Measurements from ENCODE around the gene KCNK15. TPM values are rescaled to one million over a fixed set of nuclear protein-coding genes. Genes with fewer than 3 reads are reported as not detected.

Gene KCNK15
- total RNA-seq, 1 donor from 2014 or later = 0.09 TPM

DNA sequence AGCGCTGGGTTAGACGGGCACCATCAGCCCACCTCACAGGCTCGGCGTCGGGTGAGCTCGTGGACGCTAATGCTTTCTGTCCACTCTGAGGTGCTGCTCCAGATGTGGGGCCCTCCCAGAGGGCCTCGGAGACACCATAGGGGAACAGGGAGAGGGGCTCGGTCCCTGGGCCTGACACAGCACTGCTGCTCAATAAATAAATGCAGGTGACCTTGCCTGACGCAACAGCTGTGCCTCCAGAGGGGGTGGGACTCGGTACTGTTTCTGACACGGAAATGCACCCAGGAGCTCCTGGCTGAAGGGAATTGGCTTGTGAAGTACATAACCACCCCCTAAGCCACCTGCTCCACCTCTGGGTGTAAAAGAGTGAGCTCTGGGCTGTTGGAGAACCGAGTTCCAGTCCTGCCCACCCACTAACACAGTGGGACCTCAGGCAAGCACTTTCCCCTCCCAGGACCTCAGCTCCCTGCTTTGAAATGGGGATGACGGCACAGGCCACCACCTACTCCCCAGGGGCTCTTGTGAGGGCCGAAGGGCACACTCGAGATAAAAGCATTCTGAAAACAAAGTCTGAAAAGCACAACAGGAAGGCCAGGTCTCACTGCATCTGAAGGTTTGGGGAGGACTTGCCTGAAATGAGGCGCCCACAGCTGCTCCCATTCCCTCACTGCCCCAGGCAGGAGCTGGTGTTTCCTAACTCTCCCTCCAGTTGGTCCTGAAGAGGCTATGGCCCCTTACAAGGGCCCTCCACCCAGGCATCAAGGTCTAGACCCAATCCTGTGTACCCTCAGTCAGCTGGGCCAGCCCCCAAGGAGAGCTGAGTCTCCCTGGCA lies 6.7 kb downstream of the KCNK15 start:
- CTCF ChIA-PET = no interaction called here
- no peaks in the 10 kb centered on the region for H3K9me3 Mint-ChIP-seq
- intact Hi-C loops (cut with micrococcal nuclease) = no loop called here
- H3K36me3 Mint-ChIP-seq (ENCODE audit: low read depth) = no peaks in the 10 kb centered on the region
- peaks cover 18% of the 10 kb centered on the region for H3K27me3 Mint-ChIP-seq
- no peak overlapping the region for H3K27ac Mint-ChIP-seq
- ATAC-seq (ENCODE audit: low read depth) (no peak), DNase-seq (no peak)
- POLR2A ChIA-PET = no interaction called here
- no peak overlapping the region for H3K4me3 Mint-ChIP-seq
- H3K4me1 Mint-ChIP-seq = peaks cover 3% of the 10 kb centered on the region
- TF ChIP-seq CTCF (IDR thresholded peaks at IDR 0.05) = no peak

- Mint-ChIP-seq H3K9me3 (no peaks in the 10 kb centered on the region), H3K4me3 (no peak overlapping the region), H3K36me3 (ENCODE audit: low read depth) (no peaks in the 10 kb centered on the region), H3K4me1 (no peaks in the 10 kb centered on the region), H3K27ac (no peak overlapping the region), H3K27me3 (peaks cover 16% of the 10 kb centered on the region)
- DNase-seq = no peak
- no peak for TF ChIP-seq CTCF (IDR thresholded peaks at IDR 0.05)
- CTCF ChIA-PET = no interaction called here
- no peak for ATAC-seq (ENCODE audit: low read depth)
- intact Hi-C loops (cut with micrococcal nuclease) = no loop called here
- POLR2A ChIA-PET = no interaction called here
Measured at GRCh38 chr20:44754554-44754953, 8.9 kb downstream of the KCNK15 start.

DNA sequence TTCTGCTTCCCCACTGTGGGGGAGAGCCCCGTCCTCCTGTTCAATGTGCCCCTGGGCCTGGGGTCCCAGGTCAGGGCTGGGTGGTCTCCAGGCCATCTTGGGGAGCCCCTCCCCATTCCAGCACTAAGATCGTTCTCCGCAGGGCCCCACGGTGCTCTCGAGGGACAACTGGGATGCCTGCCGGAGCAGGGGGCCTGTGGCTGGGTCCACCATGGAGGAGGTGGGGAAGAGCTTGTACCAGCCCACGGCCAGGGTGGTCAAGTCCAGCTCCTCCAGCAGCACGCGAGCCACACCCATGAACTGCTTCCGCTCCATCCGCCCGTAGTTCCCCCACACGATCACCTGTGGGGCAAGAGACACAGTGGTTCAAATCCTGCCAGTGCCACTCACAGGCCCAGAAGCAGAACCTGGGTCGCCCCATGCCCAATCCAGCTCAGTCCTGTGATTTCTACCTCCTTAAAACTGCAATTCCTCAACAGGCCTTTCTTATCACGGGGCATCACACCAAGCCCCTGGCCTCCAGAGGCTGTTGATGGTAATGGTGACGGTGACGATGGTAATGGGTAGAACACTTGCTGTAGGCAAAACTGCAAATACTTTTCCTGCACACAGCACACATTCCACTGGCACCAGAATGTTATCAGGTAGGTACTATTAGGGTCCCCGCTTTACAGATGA lies 10.5 kb downstream of the KCNK15 start:
- no peaks in the 10 kb centered on the region for H3K36me3 Mint-ChIP-seq (ENCODE audit: low read depth)
- no peak for TF ChIP-seq CTCF (IDR thresholded peaks at IDR 0.05)
- ChIA-PET CTCF (interaction anchor here (1.2 kb wide), 1 partner anchor 9 kb away, joined by 3 read pairs; no protein-coding TSS in a partner anchor), POLR2A (no interaction called here)
- H3K4me1 Mint-ChIP-seq = no peaks in the 10 kb centered on the region
- DNase-seq = no peak
- H3K4me3 Mint-ChIP-seq = no peak overlapping the region
- intact Hi-C loops (cut with micrococcal nuclease) = no loop called here
- H3K27ac Mint-ChIP-seq = no peak overlapping the region
- ATAC-seq (ENCODE audit: low read depth) = no peak
- peaks cover 10% of the 10 kb centered on the region for H3K27me3 Mint-ChIP-seq
- no peaks in the 10 kb centered on the region for H3K9me3 Mint-ChIP-seq

DNA sequence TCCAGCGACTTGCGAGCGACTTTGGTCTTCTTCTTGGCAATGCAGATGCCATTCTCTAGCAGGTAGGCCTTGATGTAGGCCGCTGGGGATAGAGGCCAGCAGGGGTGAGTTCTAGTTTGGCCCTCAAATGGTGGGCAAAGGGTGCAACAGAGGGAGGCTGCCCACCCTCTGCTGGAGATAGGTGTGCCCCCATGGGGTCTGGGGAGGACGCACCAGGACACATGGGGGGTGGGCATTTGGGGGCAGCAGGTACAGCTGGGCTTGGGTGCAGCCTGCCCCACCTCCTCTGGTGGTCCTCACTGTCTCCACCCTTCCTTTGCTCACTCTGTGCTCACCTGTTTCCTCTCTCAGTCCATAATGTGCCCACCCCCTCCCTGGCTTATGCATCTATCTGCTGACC lies 11.3 kb downstream of the KCNK15 start:
- Mint-ChIP-seq H3K4me1 (no peaks in the 10 kb centered on the region), H3K36me3 (ENCODE audit: low read depth) (no peaks in the 10 kb centered on the region), H3K9me3 (no peaks in the 10 kb centered on the region), H3K4me3 (no peak overlapping the region), H3K27ac (no peak overlapping the region), H3K27me3 (peaks cover 6% of the 10 kb centered on the region)
- intact Hi-C loops (cut with micrococcal nuclease) = no loop called here
- no peak for DNase-seq
- no peak for TF ChIP-seq CTCF (IDR thresholded peaks at IDR 0.05)
- no peak for ATAC-seq (ENCODE audit: low read depth)
- POLR2A ChIA-PET = no interaction called here
- CTCF ChIA-PET = interaction anchor here (1.2 kb wide), 1 partner anchor 9 kb away, joined by 3 read pairs; no protein-coding TSS in a partner anchor
